ENCODE results near the gene CENPO. TPM values are rescaled to one million over a fixed set of nuclear protein-coding genes. Genes with fewer than 3 reads are reported as not detected.

CENPO gene
- total RNA-seq, 1 experiment from 2014 or later = 14.9 TPM

- H3K9me3 Mint-ChIP-seq (ENCODE audit: unreplicated experiment) = no peaks in the 10 kb centered on the region
- intact Hi-C loops (cut with micrococcal nuclease) = no loop called here
- no peak for DNase-seq (ENCODE audit: unreplicated experiment)
- CTCF ChIA-PET = interaction anchor here (0.6 kb wide), 1 partner anchor 951 kb away, joined by 3 read pairs; no protein-coding TSS in a partner anchor
- no peak overlapping the region for H3K27ac Mint-ChIP-seq (ENCODE audit: low read depth, unreplicated experiment)
- POLR2A ChIA-PET = no interaction called here
- H3K27me3 Mint-ChIP-seq (ENCODE audit: insufficient read depth, unreplicated experiment) = no peaks in the 10 kb centered on the region
- no peak overlapping the region for H3K4me3 Mint-ChIP-seq (ENCODE audit: unreplicated experiment)
- H3K36me3 Mint-ChIP-seq (ENCODE audit: insufficient read depth, unreplicated experiment) = peaks cover 21% of the 10 kb centered on the region
- H3K4me1 Mint-ChIP-seq (ENCODE audit: insufficient read depth, unreplicated experiment) = peaks cover 5% of the 10 kb centered on the region
- no TSS peak for BruUV-seq (replicated peaks)
- no peak for TF ChIP-seq CTCF (IDR thresholded peaks at IDR 0.05; ENCODE audit: unreplicated experiment)
These were observed 62.5 kb downstream of the CENPO start for GRCh38 chr2:24855726-24856125.

- H3K4me3 Mint-ChIP-seq (ENCODE audit: unreplicated experiment) = no peak overlapping the region
- no TSS peak for BruUV-seq (replicated peaks)
- ChIA-PET CTCF (interaction anchor here (0.6 to 1.3 kb wide), 3 partner anchors 336 to 447 kb away, joined by 3 to 4 read pairs (median 3); no protein-coding TSS in a partner anchor), POLR2A (interaction anchor here (0.5 to 1.2 kb wide), 2 partner anchors 116 to 208 kb away, joined by 3 read pairs; no protein-coding TSS in a partner anchor)
- H3K9me3 Mint-ChIP-seq (ENCODE audit: unreplicated experiment) = no peaks in the 10 kb centered on the region
- H3K4me1 Mint-ChIP-seq (ENCODE audit: insufficient read depth, unreplicated experiment) = peaks cover 5% of the 10 kb centered on the region
- no peak for TF ChIP-seq CTCF (IDR thresholded peaks at IDR 0.05; ENCODE audit: unreplicated experiment)
- no peak overlapping the region for H3K27ac Mint-ChIP-seq (ENCODE audit: low read depth, unreplicated experiment)
- no peaks in the 10 kb centered on the region for H3K27me3 Mint-ChIP-seq (ENCODE audit: insufficient read depth, unreplicated experiment)
- H3K36me3 Mint-ChIP-seq (ENCODE audit: insufficient read depth, unreplicated experiment) = peaks cover 21% of the 10 kb centered on the region
- intact Hi-C loops (cut with micrococcal nuclease) = no loop called here
- no peak for DNase-seq (ENCODE audit: unreplicated experiment)
These were observed 63.6 kb downstream of the CENPO start for GRCh38 chr2:24856791-24857211.

- ChIA-PET POLR2A (interaction anchor here (0.7 to 1.2 kb wide), 2 partner anchors 106 to 115 kb away, joined by 3 to 4 read pairs; no protein-coding TSS in a partner anchor), CTCF (interaction anchor here (0.6 to 1.3 kb wide), 3 partner anchors 28 to 448 kb away, joined by 3 to 4 read pairs (median 4); no protein-coding TSS in a partner anchor)
- Mint-ChIP-seq H3K36me3 (ENCODE audit: insufficient read depth, unreplicated experiment) (peaks cover 21% of the 10 kb centered on the region), H3K4me3 (ENCODE audit: unreplicated experiment) (no peak overlapping the region), H3K9me3 (ENCODE audit: unreplicated experiment) (no peaks in the 10 kb centered on the region), H3K27ac (ENCODE audit: low read depth, unreplicated experiment) (no peak overlapping the region), H3K4me1 (ENCODE audit: insufficient read depth, unreplicated experiment) (peaks cover 5% of the 10 kb centered on the region), H3K27me3 (ENCODE audit: insufficient read depth, unreplicated experiment) (no peaks in the 10 kb centered on the region)
- intact Hi-C loops (cut with micrococcal nuclease) = no loop called here
- no peak for DNase-seq (ENCODE audit: unreplicated experiment)
- no peak for TF ChIP-seq CTCF (IDR thresholded peaks at IDR 0.05; ENCODE audit: unreplicated experiment)
- BruUV-seq (replicated peaks) = no TSS peak
These were observed 64.5 kb downstream of the CENPO start for GRCh38 chr2:24857746-24858145.

GRCh38 chr2:24858996-24859395, 65.8 kb downstream of the CENPO start:
- H3K36me3 Mint-ChIP-seq (ENCODE audit: insufficient read depth, unreplicated experiment) = peaks cover 14% of the 10 kb centered on the region
- ChIA-PET POLR2A (no interaction called here), CTCF (no interaction called here)
- no peaks in the 10 kb centered on the region for H3K27me3 Mint-ChIP-seq (ENCODE audit: insufficient read depth, unreplicated experiment)
- H3K27ac Mint-ChIP-seq (ENCODE audit: low read depth, unreplicated experiment) = no peak overlapping the region
- TF ChIP-seq CTCF (IDR thresholded peaks at IDR 0.05; ENCODE audit: unreplicated experiment) = no peak
- no peak overlapping the region for H3K4me3 Mint-ChIP-seq (ENCODE audit: unreplicated experiment)
- H3K4me1 Mint-ChIP-seq (ENCODE audit: insufficient read depth, unreplicated experiment) = peaks cover 5% of the 10 kb centered on the region
- intact Hi-C loops (cut with micrococcal nuclease) = no loop called here
- H3K9me3 Mint-ChIP-seq (ENCODE audit: unreplicated experiment) = no peaks in the 10 kb centered on the region
- DNase-seq (ENCODE audit: unreplicated experiment) = no peak
- no TSS peak for BruUV-seq (replicated peaks)

Data from MCF 10A (cell line).